PC-9 (cell line): ENCODE data around the gene SLC4A1AP. TPM values are rescaled to one million over a fixed set of nuclear protein-coding genes. Genes with fewer than 3 reads are reported as not detected.

Source experiments
- BruUV-seq: library from RNA; stranded (reverse); fragments of 400-500 nt; replicated peaks from 2 replicates; lab custom pipeline; 2021; lab: Mats Ljungman, UMichigan
- CTCF ChIA-PET: fragments of 300-600 bp; sonication (Branson Sonifier 250); formaldehyde crosslinking; loops from one replicate; lab custom pipeline; 2022; ENCODE audit warnings: antibody characterized with exemption; lab: Charles Lee
- POLR2A ChIA-PET: fragments of 300-600 bp; sonication (Branson Sonifier 250); formaldehyde crosslinking; loops from one replicate; lab custom pipeline; 2022; ENCODE audit warnings: antibody characterized with exemption; ENCODE audit not compliant: unreplicated experiment; lab: Charles Lee
- DNase-seq, 2 experiments: peaks; one replicate each; pipeline versions ENCODE4 v3.0.0 to v3.0.0-alpha.2; 2015 to 2022; ENCODE audit warnings: mixed read lengths in 1 of 2
- H2AFZ ChIP-seq: fragments of 200-600 bp; sonication (generic); 2 replicates; pipeline ENCODE4 v1.8.1; 2017; ENCODE audit warnings: antibody characterized with exemption
- H3F3A ChIP-seq: fragments of 200-600 bp; sonication (generic); 2 replicates; pipeline ENCODE4 v1.8.1; 2017; ENCODE audit warnings: antibody characterized with exemption, mild to moderate bottlenecking, low read depth; ENCODE audit not compliant: insufficient read depth
- H3K27ac ChIP-seq: fragments of 200-600 bp; sonication (generic); 2 replicates; pipeline ENCODE4 v1.6.1; 2016; ENCODE audit warnings: mixed run types
- H3K27me3 ChIP-seq: fragments of 200-600 bp; sonication (generic); 2 replicates; pipeline ENCODE4 v1.6.1; 2016; ENCODE audit warnings: low read depth, mixed run types; ENCODE audit not compliant: insufficient read depth
- H3K36me3 ChIP-seq: fragments of 200-600 bp; sonication (generic); 2 replicates; pipeline ENCODE4 v1.6.1; 2016; ENCODE audit warnings: low read depth, mixed run types
- H3K4me1 ChIP-seq: fragments of 200-600 bp; sonication (generic); replicated peaks from 2 replicates; pipeline ENCODE4 v1.6.1; 2016; ENCODE audit warnings: mixed run types; ENCODE audit not compliant: insufficient read depth
- H3K4me2 ChIP-seq: fragments of 200-600 bp; sonication (generic); 2 replicates; pipeline ENCODE4 v1.6.1; 2017; ENCODE audit warnings: mixed run types
- H3K4me3 ChIP-seq: fragments of 200-600 bp; sonication (generic); 2 replicates; pipeline ENCODE4 v1.6.1; 2016; ENCODE audit warnings: mixed run types
- H3K79me2 ChIP-seq: fragments of 200-600 bp; sonication (generic); 2 replicates; pipeline ENCODE4 v1.6.1; 2017; ENCODE audit warnings: low read depth, mixed run types
- H3K9me2 ChIP-seq: fragments of 200-600 bp; sonication (generic); 2 replicates; pipeline ENCODE4 v1.8.1; 2017; ENCODE audit warnings: mild to moderate bottlenecking; ENCODE audit not compliant: insufficient read depth
- H3K9me3 ChIP-seq: fragments of 200-600 bp; sonication (generic); 2 replicates; pipeline ENCODE4 v1.8.1; 2016; ENCODE audit warnings: low read depth; ENCODE audit not compliant: insufficient read depth
- H4K20me1 ChIP-seq: fragments of 200-600 bp; sonication (generic); 2 replicates; pipeline ENCODE4 v1.8.1; 2017; ENCODE audit not compliant: insufficient read depth
- CTCF ChIP-seq: fragments of 200-600 bp; sonication (generic); conservative IDR thresholded peaks from 2 replicates; pipeline ENCODE4 v1.6.1; 2017; ENCODE audit warnings: mixed run types, antibody characterized with exemption, mild to moderate bottlenecking, moderate library complexity
- EZH2 ChIP-seq: fragments of 200-600 bp; sonication (generic); IDR thresholded peaks from 2 replicates; pipeline ENCODE4 v1.8.0; 2017; ENCODE audit warnings: antibody characterized with exemption, low read depth
- intact Hi-C: fragments of 100-400 bp; cut with micrococcal nuclease; formaldehyde crosslinking; loops from one replicate; pipeline ENCODE4 v1.10.0; 2022; ENCODE audit not compliant: unreplicated experiment
- total RNA-seq: library from RNA; stranded (reverse); gene quantifications from 2 replicates; pipeline ENCODE4 v1.2.3, GENCODE V29; 2021

SLC4A1AP gene
- total RNA-seq, 1 experiment from 2014 or later, result 22.7 TPM

GRCh38 chr2:27652341-27652740 lies 11.3 kb upstream of the SLC4A1AP start:
- Histone ChIP-seq H2AFZ (no peak overlapping the region), H3K36me3 (peaks cover 63% of the 10 kb centered on the region), H3K27ac (0 out of 2 replicates have a peak overlapping the region, but pooled peaks have one; percentile 13), H3K4me1 (peaks cover 10% of the 10 kb centered on the region; the same call in 1 of the 2 replicates), H3K9me3 (no peaks in the 10 kb centered on the region), H3K27me3 (no peaks in the 10 kb centered on the region), H4K20me1 (0 out of 2 replicates have a peak, but pooled peaks cover 7% of the 10 kb centered on the region), H3K79me2 (no peaks in the 10 kb centered on the region), H3K4me2 (no peak overlapping the region), H3K4me3 (no peak overlapping the region), H3K9me2 (no peaks in the 10 kb centered on the region), H3F3A (peaks cover 26% of the 10 kb centered on the region)
- no TSS peak for BruUV-seq
- ChIA-PET CTCF (no interaction called here), POLR2A (interaction anchor here (0.6 kb wide), 1 partner anchor 1500 kb away, joined by 3 read pairs; no protein-coding TSS in a partner anchor)
- TF ChIP-seq EZH2 (no peak), CTCF (no peak)
- DNase-seq, result no peak
- intact Hi-C loops, result loop anchor here (10.0 kb wide), 1 partner anchor 208 kb away; the partner anchor contains the start of gene KRTCAP3

GRCh38 chr2:27652790-27653189 lies 10.9 kb upstream of the SLC4A1AP start:
- H3K79me2 ChIP-seq, result no peaks in the 10 kb centered on the region
- H3K4me2 ChIP-seq, result no peak overlapping the region
- no peak overlapping the region for H3K4me3 ChIP-seq
- peak overlapping the region; percentile 13; the same call in 1 of the 2 replicates for H3K27ac ChIP-seq
- 0 out of 2 replicates have a peak, but pooled peaks cover 7% of the 10 kb centered on the region for H4K20me1 ChIP-seq
- TF ChIP-seq CTCF (no peak), EZH2 (no peak)
- CTCF ChIA-PET, result no interaction called here
- H3K9me3 ChIP-seq, result no peaks in the 10 kb centered on the region
- H3K36me3 ChIP-seq, result peaks cover 65% of the 10 kb centered on the region
- H3F3A ChIP-seq, result peaks cover 29% of the 10 kb centered on the region
- peaks cover 10% of the 10 kb centered on the region; the same call in 1 of the 2 replicates for H3K4me1 ChIP-seq
- BruUV-seq, result no TSS peak
- no peaks in the 10 kb centered on the region for H3K9me2 ChIP-seq
- peak in 1 of 2 experiments; percentile 54 for DNase-seq
- POLR2A ChIA-PET, result interaction anchor here (0.6 kb wide), 1 partner anchor 1500 kb away, joined by 3 read pairs; no protein-coding TSS in a partner anchor
- no peaks in the 10 kb centered on the region for H3K27me3 ChIP-seq
- intact Hi-C loops, result loop anchor here (10.0 kb wide), 1 partner anchor 208 kb away; the partner anchor contains the start of gene KRTCAP3
- H2AFZ ChIP-seq, result no peak overlapping the region

GRCh38 chr2:27653397-27653796 lies 10.3 kb upstream of the SLC4A1AP start:
- no peak overlapping the region for H3K4me3 ChIP-seq
- ChIA-PET CTCF (no interaction called here), POLR2A (interaction anchor here (0.6 kb wide), 1 partner anchor 1140 kb away, joined by 3 read pairs; no protein-coding TSS in a partner anchor)
- BruUV-seq, result no TSS peak
- H3K9me2 ChIP-seq, result no peaks in the 10 kb centered on the region
- no peaks in the 10 kb centered on the region for H3K79me2 ChIP-seq
- peak overlapping the region; percentile 13; the same call in 1 of the 2 replicates for H3K27ac ChIP-seq
- peaks cover 62% of the 10 kb centered on the region for H3K36me3 ChIP-seq
- peaks cover 31% of the 10 kb centered on the region for H3F3A ChIP-seq
- H3K27me3 ChIP-seq, result no peaks in the 10 kb centered on the region
- no peak overlapping the region for H2AFZ ChIP-seq
- TF ChIP-seq EZH2, result no peak
- no peak for TF ChIP-seq CTCF
- no peak overlapping the region for H3K4me2 ChIP-seq
- H3K4me1 ChIP-seq, result peaks cover 10% of the 10 kb centered on the region; the same call in 1 of the 2 replicates
- H4K20me1 ChIP-seq, result peaks cover 7% of the 10 kb centered on the region; the same call in 1 of the 2 replicates
- intact Hi-C loops, result loop anchor here (10.0 kb wide), 1 partner anchor 209 kb away; the partner anchor contains the start of gene KRTCAP3
- DNase-seq, result no peak
- H3K9me3 ChIP-seq, result no peaks in the 10 kb centered on the region
